Measurements from ENCODE around the gene FEM1A.
"Not testable (repeated sequence)": the region's sequence is repeated elsewhere in the genome, so short reads cannot be mapped to it uniquely, and the experiment has no call there.

The FEM1A gene, protein sequence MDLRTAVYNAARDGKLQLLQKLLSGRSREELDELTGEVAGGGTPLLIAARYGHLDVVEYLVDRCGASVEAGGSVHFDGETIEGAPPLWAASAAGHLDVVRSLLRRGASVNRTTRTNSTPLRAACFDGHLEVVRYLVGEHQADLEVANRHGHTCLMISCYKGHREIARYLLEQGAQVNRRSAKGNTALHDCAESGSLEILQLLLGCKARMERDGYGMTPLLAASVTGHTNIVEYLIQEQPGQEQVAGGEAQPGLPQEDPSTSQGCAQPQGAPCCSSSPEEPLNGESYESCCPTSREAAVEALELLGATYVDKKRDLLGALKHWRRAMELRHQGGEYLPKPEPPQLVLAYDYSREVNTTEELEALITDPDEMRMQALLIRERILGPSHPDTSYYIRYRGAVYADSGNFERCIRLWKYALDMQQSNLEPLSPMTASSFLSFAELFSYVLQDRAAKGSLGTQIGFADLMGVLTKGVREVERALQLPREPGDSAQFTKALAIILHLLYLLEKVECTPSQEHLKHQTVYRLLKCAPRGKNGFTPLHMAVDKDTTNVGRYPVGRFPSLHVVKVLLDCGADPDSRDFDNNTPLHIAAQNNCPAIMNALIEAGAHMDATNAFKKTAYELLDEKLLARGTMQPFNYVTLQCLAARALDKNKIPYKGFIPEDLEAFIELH

DNA sequence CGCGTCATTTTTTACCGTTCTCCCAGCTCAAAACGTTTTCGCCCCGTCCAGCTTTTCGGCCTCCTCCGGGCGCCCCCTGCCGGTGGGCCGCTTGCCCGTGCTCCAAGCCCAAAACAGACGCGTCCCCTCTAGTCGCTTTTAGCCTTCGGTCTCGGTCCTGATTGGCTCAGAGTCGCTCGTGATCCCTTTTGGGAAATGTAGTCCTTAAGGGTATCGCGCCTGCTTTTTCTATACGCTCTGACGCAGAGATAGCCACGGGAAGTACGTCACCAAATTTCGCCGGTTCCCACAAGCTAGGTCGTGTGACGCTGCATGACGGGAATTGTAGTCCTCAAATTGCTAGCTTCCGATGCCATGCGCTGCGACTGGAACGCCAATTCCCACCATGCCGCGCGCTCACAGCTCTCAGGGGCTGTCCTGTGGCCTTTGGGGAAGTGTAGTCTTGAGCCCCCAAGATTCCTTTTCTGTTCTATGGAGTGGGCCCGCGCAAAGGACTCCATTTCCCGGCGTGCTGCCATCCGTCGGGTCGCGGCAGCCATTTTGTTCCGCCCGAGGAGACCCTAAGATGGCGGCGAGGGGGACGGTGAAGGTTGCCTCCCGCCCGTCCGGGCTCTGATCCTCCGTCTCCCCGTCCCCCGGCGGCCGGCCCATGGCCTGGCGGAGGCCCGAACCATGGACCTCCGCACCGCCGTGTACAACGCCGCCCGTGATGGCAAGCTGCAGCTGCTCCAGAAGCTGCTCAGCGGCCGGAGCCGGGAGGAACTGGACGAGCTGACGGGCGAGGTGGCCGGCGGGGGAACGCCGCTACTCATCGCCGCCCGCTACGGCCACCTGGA, at the start of gene FEM1A:
Gene FEM1A (plus strand): TSS at position 552 of the 836 bp plus-strand sequence. CDS start 121 bp downstream, at position 673.
- peak within 1 kb of the TSS; percentile 95 for H3K9ac ChIP-seq (ENCODE audit: low read length)
- no peaks in the 10 kb centered on the region for H3K4me1 ChIP-seq (ENCODE audit: control insufficient read depth, low read depth, low read length)
- no peaks in the 10 kb centered on the region for H3K27me3 ChIP-seq (ENCODE audit: control insufficient read depth, insufficient read depth, low read length)
- peaks cover 20% of the 10 kb centered on the region for H3K36me3 ChIP-seq (ENCODE audit: control insufficient read depth, low read depth, low read length)
- H3K9me3 ChIP-seq (ENCODE audit: control insufficient read depth, low read depth, low read length) = no peaks in the 10 kb centered on the region
- H3K27ac ChIP-seq (ENCODE audit: low read length) = peak within 1 kb of the TSS; percentile 86
- peak within 1 kb of the TSS; percentile 74 for H3K4me3 ChIP-seq (ENCODE audit: low read length)

DNA sequence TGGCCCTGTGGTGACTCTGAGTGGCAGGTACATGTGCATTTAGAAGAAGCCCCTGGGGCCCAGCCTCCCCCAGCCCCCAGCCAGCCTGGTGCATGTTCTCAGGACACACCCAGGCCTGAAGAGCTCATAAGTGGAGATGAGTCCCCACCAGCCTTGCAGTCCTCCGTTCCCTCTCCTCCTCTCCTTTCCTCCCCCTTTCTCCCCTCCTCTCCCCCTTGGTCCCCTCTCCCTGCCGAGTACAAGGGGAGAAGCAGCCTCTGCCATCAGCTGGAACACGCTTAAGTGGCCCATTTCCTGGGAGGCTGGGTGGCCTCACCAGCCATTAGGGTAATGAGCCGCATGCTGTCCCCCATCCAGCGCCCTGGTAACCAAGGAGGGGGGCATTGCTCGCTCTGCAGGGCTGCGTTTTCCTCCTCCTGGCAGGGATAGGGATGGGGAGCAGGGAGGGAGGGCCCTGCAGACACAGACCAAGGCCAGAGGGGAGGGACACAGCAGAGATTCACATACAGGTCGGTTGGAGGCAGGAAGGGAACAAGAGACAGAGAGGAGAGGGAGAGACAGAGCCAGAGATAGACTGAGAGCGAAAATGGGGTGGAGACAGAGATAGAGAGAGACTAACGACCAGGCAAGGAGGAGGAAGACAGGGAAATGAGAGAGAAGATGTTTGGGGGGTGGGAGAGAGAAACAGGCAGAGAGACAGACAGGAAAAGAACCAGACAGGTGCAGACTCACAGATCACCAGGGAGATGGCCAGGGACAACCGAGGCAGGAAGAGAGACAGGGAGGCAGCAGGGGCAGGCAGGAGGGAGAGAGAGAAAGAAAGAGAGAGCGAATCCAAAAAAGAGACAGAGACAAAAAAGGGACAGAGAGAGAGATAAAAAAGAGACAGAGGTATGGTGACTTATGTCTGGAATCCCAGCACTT, 48.5 kb upstream of the FEM1A start:
- peak overlapping the region; percentile 27 for H3K4me3 ChIP-seq (ENCODE audit: low read length)
- no peaks in the 10 kb centered on the region for H3K27me3 ChIP-seq (ENCODE audit: control insufficient read depth, insufficient read depth, low read length)
- H3K9me3 ChIP-seq (ENCODE audit: control insufficient read depth, low read depth, low read length) = no peaks in the 10 kb centered on the region
- no peak overlapping the region for H3K27ac ChIP-seq (ENCODE audit: low read length)
- H3K9ac ChIP-seq (ENCODE audit: low read length) = no peak overlapping the region
- H3K4me1 ChIP-seq (ENCODE audit: control insufficient read depth, low read depth, low read length) = peaks cover 15% of the 10 kb centered on the region
- H3K36me3 ChIP-seq (ENCODE audit: control insufficient read depth, low read depth, low read length) = no peaks in the 10 kb centered on the region

DNA sequence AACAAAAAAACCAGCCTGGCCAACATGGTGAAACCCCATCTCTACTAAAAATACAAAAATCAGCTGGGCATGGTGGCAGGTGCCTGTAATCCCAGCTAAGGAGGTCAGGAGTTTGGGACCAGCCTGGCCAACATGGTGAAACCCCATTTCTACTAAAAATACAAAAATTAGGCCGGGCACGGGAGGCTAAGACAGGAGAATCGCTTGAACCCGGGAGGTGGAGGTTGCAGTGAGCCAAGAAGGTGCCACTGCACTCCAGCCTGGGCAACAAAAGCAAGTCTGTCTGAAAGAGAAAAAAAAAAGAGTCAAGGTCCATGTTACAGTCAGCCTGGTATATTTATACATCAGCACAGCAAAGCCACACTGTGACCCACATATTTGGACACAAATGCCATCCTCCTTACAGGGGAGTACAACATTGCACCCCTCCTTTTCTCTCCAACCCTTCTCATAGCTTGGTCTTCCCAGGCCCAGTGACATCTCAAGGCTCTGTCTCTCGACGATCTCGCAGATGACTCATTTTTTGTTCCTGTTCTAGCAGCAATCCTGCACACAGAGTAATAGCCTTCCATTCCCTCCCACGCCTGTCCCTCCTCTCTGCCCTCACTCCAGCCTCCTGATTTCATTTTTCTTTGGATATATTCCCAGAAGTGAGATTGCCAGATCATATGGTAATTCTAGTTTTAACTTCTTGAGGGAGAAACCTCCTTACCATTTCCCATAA, 46.9 kb upstream of the FEM1A start:
- Histone ChIP-seq H3K36me3 (ENCODE audit: control insufficient read depth, low read depth, low read length) (no peaks in the 10 kb centered on the region), H3K27me3 (ENCODE audit: control insufficient read depth, insufficient read depth, low read length) (no peaks in the 10 kb centered on the region), H3K27ac (ENCODE audit: low read length) (no peak overlapping the region), H3K9ac (ENCODE audit: low read length) (no peak overlapping the region), H3K4me1 (ENCODE audit: control insufficient read depth, low read depth, low read length) (peaks cover 10% of the 10 kb centered on the region), H3K4me3 (ENCODE audit: low read length) (no peak overlapping the region), H3K9me3 (ENCODE audit: control insufficient read depth, low read depth, low read length) (no peaks in the 10 kb centered on the region)

DNA sequence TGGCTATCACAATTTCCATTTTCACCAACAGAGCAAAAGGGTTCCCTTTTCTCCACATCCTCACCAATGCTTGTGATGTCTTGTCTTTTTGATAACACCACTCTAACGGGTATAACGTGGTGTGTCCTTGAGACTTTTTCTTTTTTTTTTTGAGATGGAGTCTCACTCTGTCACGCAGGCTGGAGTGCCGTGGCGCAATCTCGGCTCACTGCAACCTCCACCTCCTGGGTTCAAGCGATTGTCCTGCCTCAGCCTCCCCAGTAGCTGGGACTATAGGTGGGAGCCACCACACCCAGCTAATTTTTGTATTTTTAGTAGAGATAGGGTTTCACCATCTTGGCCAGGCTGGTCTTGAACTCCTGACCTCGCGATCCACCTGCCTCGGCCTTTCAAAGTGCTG, 46.4 kb upstream of the FEM1A start:
- not testable (repeated sequence) for H3K4me3 ChIP-seq (ENCODE audit: low read length)

DNA sequence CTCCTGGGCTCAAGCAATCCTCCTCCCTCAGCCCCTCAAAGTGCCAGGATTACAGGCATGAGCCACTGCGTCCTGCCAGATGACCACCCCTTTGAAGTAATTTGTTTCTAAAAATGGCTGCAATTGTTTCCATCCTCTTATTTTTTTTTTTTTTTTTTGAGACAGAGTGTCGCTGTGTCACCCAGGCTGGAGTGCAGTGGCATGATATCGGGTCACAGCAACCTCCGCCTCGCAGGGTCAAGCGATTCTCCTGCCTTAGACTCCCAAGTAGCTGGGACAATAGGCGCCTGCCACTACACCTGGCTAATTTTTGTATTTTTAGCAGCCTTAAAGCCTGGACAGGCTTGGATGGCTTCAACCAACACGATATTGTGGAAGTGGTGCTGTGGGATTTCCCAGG, 45.5 kb upstream of the FEM1A start:
- H3K36me3 ChIP-seq (ENCODE audit: control insufficient read depth, low read depth, low read length) = no peaks in the 10 kb centered on the region
- no peaks in the 10 kb centered on the region for H3K9me3 ChIP-seq (ENCODE audit: control insufficient read depth, low read depth, low read length)
- H3K4me1 ChIP-seq (ENCODE audit: control insufficient read depth, low read depth, low read length) = peaks cover 10% of the 10 kb centered on the region
- H3K9ac ChIP-seq (ENCODE audit: low read length) = no peak overlapping the region
- H3K27ac ChIP-seq (ENCODE audit: low read length) = no peak overlapping the region
- no peaks in the 10 kb centered on the region for H3K27me3 ChIP-seq (ENCODE audit: control insufficient read depth, insufficient read depth, low read length)
- no peak overlapping the region for H3K4me3 ChIP-seq (ENCODE audit: low read length)

More for the DNA sequence above, 46.4 kb upstream of the FEM1A start:
- not testable (repeated sequence) for H3K27ac ChIP-seq (ENCODE audit: low read length); H3K27me3 ChIP-seq (ENCODE audit: control insufficient read depth, insufficient read depth, low read length); H3K9me3 ChIP-seq (ENCODE audit: control insufficient read depth, low read depth, low read length); H3K4me1 ChIP-seq (ENCODE audit: control insufficient read depth, low read depth, low read length); H3K9ac ChIP-seq (ENCODE audit: low read length); H3K36me3 ChIP-seq (ENCODE audit: control insufficient read depth, low read depth, low read length)

DNA sequence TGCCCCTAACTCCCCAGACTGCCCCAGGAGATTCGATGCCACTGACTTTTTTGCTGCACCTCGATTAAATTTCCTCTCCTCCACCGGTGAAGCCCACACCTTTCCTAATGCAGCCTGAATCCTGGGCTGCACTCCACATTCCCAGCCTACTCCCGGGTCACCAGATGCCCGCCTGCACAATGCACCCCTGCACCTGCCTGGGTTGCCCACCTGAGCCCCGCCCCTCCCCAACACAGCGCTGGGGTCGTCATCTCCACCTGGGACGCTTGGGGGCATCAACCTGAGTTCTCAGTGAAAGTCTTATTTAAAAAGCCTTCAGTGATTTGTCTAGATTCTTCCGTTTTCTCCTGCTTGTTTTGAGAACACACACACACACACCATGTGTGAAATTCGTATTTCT, 43.3 kb upstream of the FEM1A start:
- Histone ChIP-seq H3K4me3 (ENCODE audit: low read length) (no peak overlapping the region), H3K4me1 (ENCODE audit: control insufficient read depth, low read depth, low read length) (peaks cover 3% of the 10 kb centered on the region), H3K36me3 (ENCODE audit: control insufficient read depth, low read depth, low read length) (no peaks in the 10 kb centered on the region), H3K9ac (ENCODE audit: low read length) (no peak overlapping the region), H3K9me3 (ENCODE audit: control insufficient read depth, low read depth, low read length) (no peaks in the 10 kb centered on the region), H3K27me3 (ENCODE audit: control insufficient read depth, insufficient read depth, low read length) (no peaks in the 10 kb centered on the region), H3K27ac (ENCODE audit: low read length) (no peak overlapping the region)

DNA sequence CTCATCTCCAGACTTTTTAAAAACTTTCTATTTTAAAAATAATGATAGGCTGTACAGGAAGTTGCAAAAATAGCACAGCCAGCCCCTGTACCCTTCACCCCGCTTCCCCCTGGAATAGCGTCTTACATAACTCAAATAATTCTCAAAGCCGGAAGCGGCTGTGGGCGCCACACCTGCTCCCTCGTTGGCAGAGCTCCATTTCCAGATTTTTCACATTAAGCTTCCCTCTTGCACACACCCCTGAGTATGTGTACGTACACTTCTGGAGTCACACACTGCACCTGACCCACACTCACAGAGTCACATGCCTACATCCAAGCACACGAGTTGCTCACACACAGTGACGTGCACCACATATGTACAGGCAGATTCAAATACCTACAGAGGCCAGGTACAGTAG, 42.9 kb upstream of the FEM1A start:
- Histone ChIP-seq H3K4me1 (ENCODE audit: control insufficient read depth, low read depth, low read length) (no peaks in the 10 kb centered on the region), H3K9ac (ENCODE audit: low read length) (no peak overlapping the region), H3K36me3 (ENCODE audit: control insufficient read depth, low read depth, low read length) (no peaks in the 10 kb centered on the region), H3K4me3 (ENCODE audit: low read length) (no peak overlapping the region), H3K9me3 (ENCODE audit: control insufficient read depth, low read depth, low read length) (no peaks in the 10 kb centered on the region), H3K27ac (ENCODE audit: low read length) (no peak overlapping the region), H3K27me3 (ENCODE audit: control insufficient read depth, insufficient read depth, low read length) (no peaks in the 10 kb centered on the region)

DNA sequence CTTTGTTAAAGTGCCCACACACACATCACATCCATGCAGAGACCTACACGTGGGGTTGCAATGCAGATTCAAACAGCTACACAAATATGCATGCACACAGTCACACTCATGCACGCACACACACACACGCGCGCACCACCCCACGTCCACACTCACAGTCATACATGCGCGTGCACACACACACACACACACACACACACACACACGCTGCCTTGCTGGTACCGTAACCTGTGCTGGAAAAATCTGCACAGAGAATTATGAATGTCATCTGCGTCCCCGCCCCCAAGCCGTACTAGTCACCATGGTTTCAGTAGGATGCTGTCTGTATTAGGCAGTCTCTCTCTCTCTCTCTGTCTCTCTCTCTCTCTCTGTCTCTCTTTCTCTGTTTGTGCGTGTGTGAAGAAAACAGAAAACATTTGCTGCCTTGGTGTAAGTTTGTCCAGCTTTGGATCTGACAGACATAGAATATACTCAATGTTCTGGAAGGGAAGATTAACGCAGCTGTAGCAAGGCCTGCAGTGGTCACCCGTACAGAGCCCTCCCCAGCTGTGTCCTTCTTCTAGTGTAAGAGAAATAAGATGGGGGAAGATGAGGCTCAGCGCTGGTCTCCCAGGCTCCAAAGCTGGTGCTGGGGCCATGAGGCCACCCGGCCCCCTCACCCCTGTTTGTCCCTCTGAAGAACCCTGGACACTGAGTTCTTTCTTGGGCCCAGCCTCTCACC, 41.5 kb upstream of the FEM1A start:
- H3K36me3 ChIP-seq (ENCODE audit: control insufficient read depth, low read depth, low read length) = no peaks in the 10 kb centered on the region
- no peak overlapping the region for H3K27ac ChIP-seq (ENCODE audit: low read length)
- H3K9me3 ChIP-seq (ENCODE audit: control insufficient read depth, low read depth, low read length) = no peaks in the 10 kb centered on the region
- H3K9ac ChIP-seq (ENCODE audit: low read length) = no peak overlapping the region
- H3K27me3 ChIP-seq (ENCODE audit: control insufficient read depth, insufficient read depth, low read length) = no peaks in the 10 kb centered on the region
- no peaks in the 10 kb centered on the region for H3K4me1 ChIP-seq (ENCODE audit: control insufficient read depth, low read depth, low read length)
- no peak overlapping the region for H3K4me3 ChIP-seq (ENCODE audit: low read length)

DNA sequence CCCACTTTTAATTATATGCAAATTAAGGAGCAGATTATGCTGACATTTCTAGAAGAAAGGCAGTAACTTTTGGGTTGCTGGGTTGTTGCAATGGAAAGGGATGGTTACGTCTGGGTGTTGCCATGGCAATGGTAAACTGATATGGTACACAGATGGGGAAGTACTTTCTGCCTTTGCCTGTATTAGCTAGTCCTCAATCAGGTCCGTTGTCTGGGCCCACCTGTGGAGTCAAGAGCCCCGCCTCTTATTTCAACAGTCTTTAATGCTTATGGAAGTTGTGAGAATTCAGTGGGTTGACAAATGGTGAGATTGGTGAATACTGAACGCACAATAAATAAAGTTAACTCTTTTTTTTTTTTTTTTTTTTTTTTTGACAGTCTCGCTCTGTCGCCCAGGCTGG, 37.3 kb upstream of the FEM1A start:
- Histone ChIP-seq H3K27ac (ENCODE audit: low read length) (no peak overlapping the region), H3K4me1 (ENCODE audit: control insufficient read depth, low read depth, low read length) (no peaks in the 10 kb centered on the region), H3K9me3 (ENCODE audit: control insufficient read depth, low read depth, low read length) (no peaks in the 10 kb centered on the region), H3K9ac (ENCODE audit: low read length) (no peak overlapping the region), H3K4me3 (ENCODE audit: low read length) (no peak overlapping the region), H3K27me3 (ENCODE audit: control insufficient read depth, insufficient read depth, low read length) (peaks cover 8% of the 10 kb centered on the region), H3K36me3 (ENCODE audit: control insufficient read depth, low read depth, low read length) (no peaks in the 10 kb centered on the region)

DNA sequence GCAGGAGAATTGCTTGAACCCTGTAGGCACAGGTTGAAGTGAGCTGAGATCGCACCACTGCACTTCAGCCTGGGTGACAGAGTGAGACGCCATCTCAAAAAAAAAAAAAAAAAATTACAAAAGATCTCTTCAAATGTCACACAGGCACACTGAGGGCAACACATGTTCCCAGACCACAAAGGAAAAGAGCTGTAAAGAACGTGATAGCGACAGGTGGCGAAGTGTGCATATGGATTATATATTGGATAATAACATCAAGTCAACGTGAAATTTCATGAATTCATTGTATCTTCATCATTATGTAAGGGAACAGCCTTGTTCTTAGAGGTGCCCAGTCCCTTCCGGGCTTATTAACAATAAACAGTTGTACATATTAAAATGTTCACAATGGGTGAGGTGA, 36.1 kb upstream of the FEM1A start:
- no peak overlapping the region for H3K4me3 ChIP-seq (ENCODE audit: low read length)
- H3K9me3 ChIP-seq (ENCODE audit: control insufficient read depth, low read depth, low read length) = no peaks in the 10 kb centered on the region
- H3K36me3 ChIP-seq (ENCODE audit: control insufficient read depth, low read depth, low read length) = no peaks in the 10 kb centered on the region
- no peak overlapping the region for H3K27ac ChIP-seq (ENCODE audit: low read length)
- peaks cover 3% of the 10 kb centered on the region for H3K4me1 ChIP-seq (ENCODE audit: control insufficient read depth, low read depth, low read length)
- peaks cover 12% of the 10 kb centered on the region for H3K27me3 ChIP-seq (ENCODE audit: control insufficient read depth, insufficient read depth, low read length)
- no peak overlapping the region for H3K9ac ChIP-seq (ENCODE audit: low read length)
